Measurements from ENCODE around the gene PPCS.

PPCS gene

DNA sequence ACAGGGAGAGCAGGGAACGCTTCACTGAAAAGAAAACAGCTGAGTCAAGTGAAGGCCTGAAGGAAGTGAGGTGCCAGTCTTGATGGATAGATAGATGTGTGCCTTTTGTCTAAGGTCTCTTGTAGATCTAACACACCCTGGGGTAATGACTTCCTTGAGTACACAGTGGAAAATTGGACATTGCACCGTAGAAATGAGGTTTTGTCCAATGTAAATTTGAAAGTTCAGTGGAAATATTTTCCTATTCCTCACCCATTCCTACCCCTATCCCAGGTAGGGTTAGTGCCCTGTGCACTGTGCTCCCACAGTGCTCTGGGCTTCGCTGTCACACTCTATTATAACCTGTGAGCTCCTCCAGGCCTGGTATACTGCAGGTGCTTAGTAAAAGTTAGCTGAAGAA is 24.8 kb upstream of the PPCS start:
- DNase-seq (ENCODE audit: insufficient read length, low spot score) (no peak), FAIRE-seq (no peak)
- TF ChIP-seq, protein P1, sequence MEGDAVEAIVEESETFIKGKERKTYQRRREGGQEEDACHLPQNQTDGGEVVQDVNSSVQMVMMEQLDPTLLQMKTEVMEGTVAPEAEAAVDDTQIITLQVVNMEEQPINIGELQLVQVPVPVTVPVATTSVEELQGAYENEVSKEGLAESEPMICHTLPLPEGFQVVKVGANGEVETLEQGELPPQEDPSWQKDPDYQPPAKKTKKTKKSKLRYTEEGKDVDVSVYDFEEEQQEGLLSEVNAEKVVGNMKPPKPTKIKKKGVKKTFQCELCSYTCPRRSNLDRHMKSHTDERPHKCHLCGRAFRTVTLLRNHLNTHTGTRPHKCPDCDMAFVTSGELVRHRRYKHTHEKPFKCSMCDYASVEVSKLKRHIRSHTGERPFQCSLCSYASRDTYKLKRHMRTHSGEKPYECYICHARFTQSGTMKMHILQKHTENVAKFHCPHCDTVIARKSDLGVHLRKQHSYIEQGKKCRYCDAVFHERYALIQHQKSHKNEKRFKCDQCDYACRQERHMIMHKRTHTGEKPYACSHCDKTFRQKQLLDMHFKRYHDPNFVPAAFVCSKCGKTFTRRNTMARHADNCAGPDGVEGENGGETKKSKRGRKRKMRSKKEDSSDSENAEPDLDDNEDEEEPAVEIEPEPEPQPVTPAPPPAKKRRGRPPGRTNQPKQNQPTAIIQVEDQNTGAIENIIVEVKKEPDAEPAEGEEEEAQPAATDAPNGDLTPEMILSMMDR (IDR thresholded peaks at IDR 0.05; ENCODE audit: insufficient read depth, missing control alignments): no peak

DNA sequence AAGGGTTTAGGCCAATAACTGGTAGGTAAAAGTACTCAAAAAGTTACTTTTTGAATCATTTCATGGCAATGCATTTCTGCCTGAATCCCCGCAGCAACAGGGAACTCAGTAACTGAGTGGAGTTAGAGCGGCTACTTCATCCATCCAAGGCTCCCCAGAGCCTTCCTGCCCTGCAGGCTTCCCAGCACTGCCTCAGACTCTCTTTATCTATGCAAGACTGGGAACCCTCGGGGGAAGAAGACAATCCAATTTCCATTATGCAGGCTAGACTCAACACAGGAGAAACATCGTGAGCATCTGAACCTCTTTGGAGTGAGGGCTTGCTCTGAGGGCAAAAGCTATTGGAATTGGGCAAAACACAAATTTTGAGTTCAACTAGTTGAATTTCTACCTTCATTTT is 23.6 kb upstream of the PPCS start:
- DNase-seq (ENCODE audit: insufficient read length, low spot score): no peak
- TF ChIP-seq, protein P1 (IDR thresholded peaks at IDR 0.05; ENCODE audit: insufficient read depth, missing control alignments): no peak
- no peak for FAIRE-seq

DNA sequence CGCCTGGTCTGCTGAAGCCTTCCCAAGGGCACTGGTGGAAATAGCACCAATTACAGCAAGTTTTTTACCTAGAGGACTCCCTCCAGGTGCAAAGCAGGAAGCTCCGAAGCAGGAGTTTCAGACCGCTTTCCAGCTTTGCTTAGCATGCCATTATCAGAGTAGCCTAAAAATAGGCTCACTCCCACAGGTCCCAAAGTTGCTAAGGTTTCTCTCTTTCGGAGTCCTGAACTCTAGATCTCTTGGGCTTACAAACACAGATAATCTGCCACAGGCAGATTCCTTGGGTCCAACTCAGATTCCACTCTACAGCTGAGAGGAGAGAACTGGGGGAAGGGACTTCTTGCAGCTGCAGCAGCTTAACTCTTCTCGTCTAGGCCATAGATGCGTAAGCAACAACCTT is 23.0 kb upstream of the PPCS start:
- DNase-seq (ENCODE audit: insufficient read length, low spot score): no peak
- FAIRE-seq: no peak
- TF ChIP-seq, protein P1 (IDR thresholded peaks at IDR 0.05; ENCODE audit: insufficient read depth, missing control alignments): no peak

DNA sequence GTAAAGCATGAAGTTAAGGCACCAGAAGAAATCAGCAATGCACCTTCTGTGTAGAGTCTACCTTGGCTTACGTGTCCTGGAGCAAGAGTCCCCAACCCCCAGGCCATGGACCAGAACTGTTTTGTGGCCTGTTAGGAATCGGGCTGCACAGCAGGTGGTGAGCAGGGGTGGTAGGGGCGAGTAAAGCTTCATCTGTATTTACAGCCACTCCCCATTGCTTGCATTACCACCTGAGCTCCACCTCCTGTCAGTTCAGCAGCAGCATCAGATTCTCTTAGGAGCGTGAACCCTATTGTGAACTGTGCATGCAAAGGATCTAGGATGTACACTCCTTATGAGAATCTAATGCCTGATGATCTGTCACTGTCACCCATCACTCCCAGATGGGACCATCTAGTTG is 22.0 kb upstream of the PPCS start:
- no peak for FAIRE-seq
- DNase-seq (ENCODE audit: insufficient read length, low spot score): no peak
- TF ChIP-seq, protein P1 (IDR thresholded peaks at IDR 0.05; ENCODE audit: insufficient read depth, missing control alignments): no peak

DNA sequence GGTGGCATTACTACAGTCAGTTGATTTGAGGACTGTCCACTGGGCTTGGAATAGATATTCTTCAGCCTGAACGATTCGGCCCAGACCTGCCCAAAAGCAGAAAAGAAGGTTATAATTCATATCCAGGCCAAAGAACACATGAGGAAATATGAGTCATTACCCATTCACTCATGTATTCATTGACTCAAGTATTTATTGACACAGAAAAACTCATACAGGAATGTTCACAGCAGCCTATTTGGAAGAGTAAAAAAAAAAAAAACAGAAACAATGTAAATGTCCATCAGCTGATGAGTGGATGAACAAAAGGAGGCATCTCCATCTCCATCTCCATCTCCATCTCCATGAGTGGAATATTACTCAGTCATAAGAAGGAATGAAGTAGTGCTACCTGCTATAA is 16.4 kb upstream of the PPCS start:
- TF ChIP-seq, protein P1 (IDR thresholded peaks at IDR 0.05; ENCODE audit: insufficient read depth, missing control alignments): no peak
- DNase-seq (ENCODE audit: insufficient read length, low spot score): no peak
- no peak for FAIRE-seq

DNA sequence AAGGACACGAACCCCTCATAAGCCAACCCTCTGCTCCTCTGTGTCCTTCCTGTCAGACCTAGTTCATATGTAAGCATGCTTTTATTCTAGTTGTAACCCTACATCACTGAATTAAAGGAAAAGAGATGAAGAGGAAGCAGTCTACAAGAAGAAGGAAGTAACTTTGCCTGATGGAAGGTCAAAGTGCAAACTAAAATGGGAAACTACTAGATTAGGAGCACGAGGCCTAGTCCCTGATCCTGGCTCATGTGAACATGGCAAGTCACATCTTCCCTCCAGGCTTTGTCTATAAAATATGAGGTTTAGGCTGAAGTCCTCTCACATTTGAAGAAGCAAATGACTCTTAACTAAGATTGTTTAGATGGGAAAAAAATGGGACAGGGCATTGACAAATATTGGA is 13.7 kb upstream of the PPCS start:
- no peak for FAIRE-seq
- no peak for DNase-seq (ENCODE audit: insufficient read length, low spot score)
- TF ChIP-seq, protein P1 (IDR thresholded peaks at IDR 0.05; ENCODE audit: insufficient read depth, missing control alignments): no peak

DNA sequence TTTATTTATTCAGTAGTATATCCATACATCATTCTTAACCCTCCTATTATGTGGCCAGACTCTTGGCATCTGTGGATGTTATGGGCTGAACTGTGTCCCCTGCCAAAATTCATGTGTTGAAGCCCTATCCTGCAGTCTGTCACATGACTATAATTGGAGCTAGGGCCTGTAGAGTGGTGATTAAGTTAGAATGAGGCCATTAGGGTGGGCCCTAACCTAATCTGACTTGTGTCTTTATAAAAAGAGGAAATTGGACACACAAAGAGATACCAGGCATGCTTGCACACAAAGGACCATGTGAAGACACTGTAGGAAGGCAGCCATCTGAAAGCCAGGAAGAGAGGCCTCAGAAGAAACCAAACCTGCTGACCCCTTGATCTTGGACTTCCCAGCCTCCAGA is 7.1 kb upstream of the PPCS start:
- DNase-seq (ENCODE audit: insufficient read length, low spot score) (no peak), FAIRE-seq (no peak)
- TF ChIP-seq, protein P1 (IDR thresholded peaks at IDR 0.05; ENCODE audit: insufficient read depth, missing control alignments): no peak

Measured in D721Med (cell line).